ENCODE data around the gene MOGAT2.

MOGAT2 gene

DNA sequence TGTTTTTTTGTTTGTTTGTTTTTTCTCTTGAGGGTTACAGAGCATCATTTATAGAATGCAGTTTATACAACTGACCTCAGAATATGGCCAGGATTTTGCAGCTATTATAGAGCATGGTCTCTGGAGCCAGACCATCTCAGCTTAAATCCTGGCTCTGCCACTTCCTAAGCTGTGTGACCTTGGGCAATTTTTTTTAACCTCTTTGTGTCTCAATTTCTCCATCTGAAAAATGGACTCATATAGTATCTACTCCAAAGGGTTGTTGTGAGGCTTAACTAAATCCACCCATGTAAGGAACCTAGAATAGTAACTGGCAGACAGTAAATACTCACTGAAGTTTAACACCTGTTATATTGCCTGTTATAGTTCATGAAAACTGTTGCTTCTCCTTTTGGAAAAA, 42.6 kb downstream of the MOGAT2 start:
- no peak for DNase-seq

DNA sequence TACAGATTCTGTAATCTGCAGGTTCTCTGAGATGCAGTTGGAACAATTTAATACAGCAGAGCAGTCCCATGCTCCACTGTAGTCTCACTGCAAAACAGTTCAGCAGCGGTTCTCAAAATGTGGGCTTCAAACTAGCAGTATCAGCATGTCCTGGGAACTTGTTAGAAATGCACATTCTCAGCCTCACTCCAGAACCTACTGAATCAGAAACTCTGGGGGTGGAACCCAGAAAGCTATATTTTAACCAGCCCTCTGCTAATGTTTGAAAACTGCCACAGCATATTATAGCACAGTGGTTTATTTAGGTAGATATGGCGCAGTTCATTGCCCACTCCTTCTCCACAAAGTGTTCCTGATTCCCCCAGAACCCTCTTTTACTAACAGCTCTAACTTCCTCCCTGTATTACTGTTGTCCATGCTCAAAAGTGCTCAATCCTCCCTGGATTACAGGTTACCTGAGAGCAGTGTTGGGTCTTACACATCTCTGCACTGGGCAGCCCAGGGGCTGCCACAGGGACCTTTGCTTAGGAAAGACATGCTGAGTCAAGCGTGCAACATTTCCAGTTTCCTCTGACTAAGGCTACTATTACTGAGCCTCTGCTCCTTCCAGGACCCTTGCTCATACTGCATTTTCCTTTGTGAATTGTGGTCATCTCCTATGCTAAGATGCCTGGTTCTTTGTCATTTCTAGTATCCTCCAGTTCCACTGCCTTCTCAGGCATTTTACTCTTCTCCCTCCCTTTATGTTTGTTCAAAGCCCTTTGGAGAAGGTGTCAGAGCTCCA, 43.3 kb downstream of the MOGAT2 start:
- no peak for DNase-seq

DNA sequence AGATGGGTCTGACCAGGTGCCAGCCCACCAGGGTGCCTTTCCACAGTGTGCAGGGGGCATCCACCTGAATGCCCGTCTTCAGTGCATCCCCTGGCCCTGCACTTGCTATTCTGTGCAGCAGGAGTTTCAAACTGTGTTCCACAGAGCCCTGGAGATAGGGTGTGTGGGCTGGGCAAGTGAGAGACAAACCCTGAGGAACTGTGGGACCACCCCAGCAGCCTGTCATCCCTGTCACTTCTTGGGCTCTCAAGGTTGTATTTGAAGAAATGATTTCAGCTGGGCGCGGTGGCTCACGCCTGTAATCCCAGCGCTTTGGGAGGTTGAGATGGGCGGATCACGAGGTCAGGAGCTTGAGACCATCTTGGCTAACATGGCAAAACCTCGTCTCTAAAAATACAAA, 44.5 kb downstream of the MOGAT2 start:
- no peak for DNase-seq

DNA sequence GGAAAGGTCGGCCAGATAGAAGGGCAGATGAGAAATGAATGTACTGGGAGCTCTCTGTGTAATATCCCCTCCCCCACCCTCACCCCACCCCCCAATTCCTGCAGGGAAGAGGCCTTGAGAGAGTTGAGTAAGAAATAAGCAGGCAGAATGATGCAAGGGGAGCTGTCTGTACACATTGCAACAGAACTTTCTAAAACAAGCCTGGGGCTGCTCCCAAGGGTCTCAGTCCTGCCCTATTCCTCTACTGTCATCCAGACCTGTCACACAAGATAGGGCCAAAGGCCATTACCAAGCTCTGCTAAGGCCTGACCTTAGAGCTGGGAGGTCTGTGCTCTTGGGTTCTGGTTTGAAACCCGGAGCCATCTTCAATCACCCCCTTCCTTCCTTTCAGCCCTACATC, 45.2 kb downstream of the MOGAT2 start:
- no peak for DNase-seq

DNA sequence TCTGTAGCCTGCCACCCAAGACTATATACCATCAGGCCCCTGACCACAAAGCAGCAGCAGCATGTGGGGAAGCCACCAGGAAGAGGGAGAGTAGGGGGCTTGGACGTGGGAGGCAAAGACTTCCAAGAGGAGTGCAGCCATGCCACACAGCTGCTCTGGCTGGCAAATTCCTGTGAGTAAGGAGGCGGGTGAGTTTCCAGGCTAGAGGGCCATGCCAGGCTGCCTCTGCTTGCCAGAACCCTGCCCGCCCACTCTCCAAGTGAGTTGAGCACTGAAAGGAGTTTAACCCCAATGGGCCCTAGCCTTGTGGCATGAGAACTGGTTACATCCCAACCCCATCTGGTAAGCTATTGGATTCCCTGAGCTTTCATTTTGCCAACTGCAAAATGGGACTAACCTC, 46.2 kb downstream of the MOGAT2 start:
- no peak for DNase-seq

DNA sequence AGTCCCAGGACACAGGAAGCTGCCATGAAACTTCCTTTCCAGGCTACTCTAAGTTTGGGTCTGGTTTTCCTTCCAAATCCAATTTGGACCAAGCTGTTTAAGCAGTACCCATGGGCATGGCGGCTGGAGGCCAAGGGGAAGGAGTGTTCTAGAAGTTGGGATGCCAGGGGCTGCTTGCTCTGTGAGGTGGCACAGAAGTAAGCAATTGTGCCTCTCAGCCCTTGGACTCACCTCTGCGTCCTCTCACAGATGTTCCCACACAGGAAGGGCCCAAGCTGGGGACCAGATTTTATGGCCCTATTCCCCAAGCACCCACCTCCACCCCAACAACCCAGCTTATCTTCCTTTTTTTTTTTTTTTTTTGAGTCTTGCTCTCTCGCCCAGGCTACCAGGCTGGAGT, 47.5 kb downstream of the MOGAT2 start:
- DNase-seq: no peak

DNA sequence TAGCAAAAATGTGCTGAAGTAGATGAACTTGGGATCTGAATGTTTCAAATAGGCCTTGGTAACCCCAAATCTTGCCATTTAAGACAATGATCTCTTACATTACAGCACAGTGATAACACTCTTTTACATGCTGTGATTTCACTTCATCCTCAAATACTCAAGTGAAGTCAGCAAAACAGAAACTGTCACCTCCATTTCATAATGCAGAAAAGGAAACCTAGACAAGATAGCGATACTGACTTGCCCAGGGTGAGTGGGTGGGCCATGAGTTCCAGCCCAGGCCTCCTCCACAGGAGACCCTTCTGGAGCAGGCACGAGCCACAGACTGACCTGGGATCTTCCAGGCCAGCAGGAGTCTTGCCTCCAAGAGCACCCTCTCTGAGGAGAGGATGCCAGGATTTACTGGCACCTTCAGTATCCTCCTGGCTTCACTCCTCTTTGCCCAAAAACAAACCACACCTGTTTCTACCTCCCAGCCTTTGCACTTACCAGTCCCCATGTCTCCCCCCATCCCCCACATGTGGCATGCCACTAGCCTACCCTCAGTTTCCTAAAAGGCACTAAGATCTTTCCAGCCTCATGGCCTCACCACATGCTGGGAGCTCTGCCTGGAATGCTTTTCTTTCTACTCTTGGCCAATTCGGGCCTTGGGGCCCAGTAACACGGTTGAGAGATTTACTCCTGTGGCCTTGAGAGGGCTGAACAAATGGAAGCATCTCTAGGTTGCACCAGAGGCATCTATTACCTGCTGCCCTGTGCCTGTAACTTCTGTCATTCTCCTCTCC, 49.0 kb downstream of the MOGAT2 start:
- DNase-seq: no peak

DNA sequence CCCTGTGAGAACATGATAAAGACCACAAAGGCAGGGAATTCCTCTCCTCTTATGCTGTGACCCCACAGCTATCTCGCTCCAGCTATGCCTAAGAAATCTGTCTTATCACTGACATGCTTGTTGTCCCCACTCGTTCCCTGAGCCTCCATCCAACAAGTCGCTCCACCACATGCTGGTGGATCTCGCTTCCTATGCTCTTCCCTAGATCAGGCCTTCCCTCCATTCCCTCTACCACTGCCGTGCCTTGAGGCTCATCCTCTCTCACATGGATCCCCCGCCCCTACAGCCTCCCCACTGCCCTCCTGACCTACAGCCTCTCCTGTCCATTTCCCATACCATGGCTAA, 49.6 kb downstream of the MOGAT2 start:
- no peak for DNase-seq

DNA sequence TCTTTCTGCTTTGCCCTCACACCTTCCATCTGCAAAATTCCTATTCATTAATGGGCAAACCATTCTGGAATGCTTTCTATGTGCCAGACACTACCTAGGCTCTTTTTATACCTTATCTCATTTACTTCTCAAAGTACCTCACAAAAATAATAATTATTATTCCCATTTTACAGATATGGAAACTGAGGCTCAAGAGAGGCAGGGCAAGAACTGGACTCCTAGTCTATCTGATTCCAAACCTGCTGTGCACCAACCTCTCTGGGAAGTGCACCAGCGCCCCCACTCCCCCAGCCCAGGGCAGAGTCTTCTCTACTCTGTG, 50.1 kb downstream of the MOGAT2 start:
- DNase-seq: no peak

DNA sequence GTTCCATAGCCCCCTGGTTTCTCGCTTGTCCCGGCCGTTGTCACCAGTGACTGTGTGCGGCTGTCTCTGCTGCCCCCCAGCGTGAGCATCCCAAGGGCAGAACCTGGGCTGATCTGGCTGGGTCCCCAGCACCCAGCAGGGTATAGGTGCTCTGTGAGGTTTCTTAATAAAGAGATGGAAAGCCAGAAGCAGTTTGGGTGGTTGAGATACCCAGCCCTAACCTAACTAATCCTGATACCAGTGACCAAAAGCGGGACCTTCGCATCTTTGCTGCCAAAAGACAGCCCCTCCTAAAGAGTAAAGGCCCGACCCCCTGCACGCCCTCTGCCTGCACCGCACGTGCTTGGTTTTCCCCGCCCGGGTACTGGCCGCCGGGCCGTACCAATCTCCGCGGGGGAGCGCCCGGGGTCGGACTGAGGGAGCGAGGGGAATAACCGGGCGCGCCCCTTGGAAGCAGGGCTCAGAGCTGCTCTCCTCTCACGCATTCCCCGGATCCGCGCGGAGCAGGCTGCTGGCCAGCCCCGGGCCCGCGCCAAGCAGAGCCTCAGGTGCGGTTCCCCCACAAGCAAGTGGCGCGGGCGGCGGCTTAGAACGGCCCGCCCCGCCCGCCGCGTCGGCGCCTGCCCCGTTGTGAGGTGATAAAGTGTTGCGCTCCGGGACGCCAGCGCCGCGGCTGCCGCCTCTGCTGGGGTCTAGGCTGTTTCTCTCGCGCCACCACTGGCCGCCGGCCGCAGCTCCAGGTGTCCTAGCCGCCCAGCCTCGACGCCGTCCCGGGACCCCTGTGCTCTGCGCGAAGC, 50.7 kb downstream of the MOGAT2 start, which contains the start of gene DGAT2:
TSS of gene DGAT2 (plus strand) at position 667 of the 797 bp plus-strand sequence. CDS start 214 bp downstream, outside the sequence.
- peak in 6 of 14 donors; percentile 6 to 60 (median 46) for DNase-seq

DNA sequence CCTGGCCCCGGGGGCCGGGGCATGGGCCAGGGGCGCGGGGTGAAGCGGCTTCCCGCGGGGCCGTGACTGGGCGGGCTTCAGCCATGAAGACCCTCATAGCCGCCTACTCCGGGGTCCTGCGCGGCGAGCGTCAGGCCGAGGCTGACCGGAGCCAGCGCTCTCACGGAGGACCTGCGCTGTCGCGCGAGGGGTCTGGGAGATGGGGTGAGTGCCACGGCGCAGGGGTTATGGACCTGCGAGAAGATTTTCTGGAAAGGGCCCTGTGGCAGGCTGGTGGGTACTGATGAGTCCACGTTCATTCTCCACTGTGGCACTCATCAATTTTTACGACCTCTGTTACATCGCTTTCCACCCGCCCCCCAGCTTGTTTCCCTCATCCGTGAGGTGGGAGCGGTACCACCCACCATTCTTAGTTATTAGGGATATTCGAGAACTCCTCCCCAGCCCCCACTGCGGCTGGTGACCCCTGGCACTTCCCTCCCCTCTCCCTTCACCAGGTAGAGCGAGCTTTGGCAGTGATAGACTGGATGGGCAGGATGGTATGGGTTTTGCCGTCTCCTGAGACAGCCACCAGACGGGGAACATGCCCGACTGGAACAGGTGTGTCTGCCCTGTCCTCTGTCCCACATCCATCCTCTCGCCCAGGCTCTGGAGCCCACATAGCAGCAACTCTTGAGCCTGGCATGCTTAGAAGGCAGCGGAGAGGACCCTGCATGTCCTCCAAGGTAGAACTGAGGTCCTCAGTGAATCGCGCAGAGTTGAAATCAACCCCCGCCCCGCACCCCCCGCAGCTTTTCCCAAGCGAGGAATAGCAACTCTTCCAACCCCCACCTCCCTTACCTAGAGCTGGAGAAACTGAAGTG, 51.5 kb downstream of the MOGAT2 start:
- DNase-seq: no peak

DNA sequence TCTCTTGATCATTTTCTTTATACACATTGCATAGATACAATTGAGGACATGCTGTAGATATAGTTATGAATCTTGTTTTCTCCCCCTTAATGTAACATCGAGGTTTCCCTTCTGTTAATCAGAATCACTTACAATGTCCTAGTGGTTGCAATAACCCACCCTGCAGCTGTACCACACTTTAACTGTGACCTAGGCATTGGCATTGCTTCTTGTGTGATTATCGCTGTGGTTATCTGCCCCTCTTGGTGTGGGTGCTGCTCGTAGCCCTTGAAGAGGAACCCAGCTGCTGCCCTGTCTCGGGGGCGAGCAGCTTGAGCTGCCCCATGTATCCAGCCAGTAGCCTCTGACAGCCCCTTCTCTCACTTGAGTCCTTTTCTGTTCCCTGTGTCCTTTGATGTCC, 52.5 kb downstream of the MOGAT2 start:
- no peak for DNase-seq

DNA sequence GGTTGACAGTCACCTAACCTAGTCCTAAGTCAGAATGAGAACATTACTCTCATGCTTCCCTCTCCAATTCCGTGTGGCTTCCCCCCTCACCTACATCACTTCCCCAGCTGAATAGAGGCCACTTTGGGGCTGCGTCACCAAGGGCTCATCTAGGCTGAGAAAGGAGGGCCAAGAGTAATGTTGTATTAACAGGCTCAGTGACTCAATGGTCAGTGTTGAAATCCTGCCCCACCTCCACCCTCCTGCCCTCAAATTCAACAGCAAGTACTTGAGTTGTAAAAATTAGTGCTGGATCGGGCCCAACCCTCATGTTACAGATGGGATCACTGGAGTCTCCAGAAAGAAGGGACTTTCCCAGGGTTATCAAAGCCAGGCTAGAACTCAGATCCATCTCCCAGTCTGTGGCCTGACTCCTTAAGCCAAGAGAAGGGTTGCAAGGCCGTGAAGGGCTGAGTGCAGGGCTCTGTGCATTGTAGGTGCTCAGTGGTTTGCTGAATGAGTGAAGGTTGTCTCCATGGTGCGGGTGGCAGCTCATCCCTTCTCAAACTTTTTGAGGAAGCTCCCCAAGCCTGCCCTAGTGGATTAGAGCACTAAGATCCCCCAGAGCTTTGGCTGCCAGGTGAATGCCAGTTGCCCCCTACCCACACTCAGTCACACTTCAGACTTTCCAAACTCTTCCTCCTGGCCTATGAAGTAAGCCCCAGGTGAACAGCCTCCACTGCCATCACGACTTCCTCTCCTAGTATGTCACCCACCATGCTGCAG, 54.2 kb downstream of the MOGAT2 start:
- no peak for DNase-seq

DNA sequence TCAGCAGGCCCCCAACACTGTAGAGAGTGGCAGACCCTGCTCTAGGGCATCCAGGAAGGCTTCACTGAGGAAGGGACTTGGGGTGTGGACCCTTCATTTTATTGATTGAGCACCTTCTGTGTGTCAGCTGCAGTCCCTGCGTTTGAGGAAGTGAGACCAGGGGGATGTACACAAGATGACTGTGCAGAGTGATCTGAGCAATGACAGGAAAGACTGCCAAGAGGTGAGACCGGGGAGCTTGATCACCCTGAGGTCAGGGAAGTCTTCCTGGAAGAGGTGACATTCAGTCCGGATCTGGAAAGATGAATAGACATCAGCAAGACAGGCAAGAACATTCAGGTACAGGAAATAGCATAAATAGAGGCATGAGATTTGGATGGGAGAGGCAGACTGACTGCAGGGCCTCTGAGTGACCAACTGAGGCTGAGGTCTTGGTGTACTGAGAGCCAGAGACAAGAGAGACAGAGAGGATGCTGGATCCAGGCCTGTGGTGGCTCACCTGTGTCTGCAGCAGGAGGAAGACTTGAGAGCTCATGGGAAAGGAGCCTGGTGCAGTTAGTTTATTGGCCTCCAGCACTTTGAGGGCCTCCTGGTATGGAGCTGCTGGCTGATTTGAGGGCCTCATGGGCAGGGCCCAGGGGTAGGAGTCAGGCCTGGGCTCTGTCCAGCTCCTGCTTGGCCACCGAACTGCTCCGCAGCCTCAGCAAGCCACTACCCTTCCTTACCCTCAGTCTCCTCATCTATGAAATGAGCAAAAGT, 56.1 kb downstream of the MOGAT2 start:
- DNase-seq: no peak

DNA sequence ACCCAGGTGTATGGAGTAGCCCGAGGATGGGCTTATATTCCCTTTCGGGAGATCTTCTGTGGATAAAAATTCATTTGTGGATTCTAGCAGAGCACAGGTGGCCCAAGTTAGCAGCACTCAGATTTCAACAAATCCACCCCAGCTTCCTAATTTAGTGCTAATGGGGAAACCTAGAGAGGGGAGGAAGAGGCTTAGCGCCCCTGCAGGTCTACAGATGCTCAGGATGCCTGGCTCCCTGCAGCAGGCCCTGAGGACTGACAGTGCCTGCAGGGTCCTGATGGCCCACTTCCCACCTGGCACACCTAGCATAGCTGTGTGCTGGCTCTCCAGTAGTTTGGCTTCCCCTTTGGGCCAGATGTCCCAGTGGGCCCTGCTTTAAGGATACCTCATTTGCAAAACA, 57.4 kb downstream of the MOGAT2 start:
- DNase-seq: no peak

DNA sequence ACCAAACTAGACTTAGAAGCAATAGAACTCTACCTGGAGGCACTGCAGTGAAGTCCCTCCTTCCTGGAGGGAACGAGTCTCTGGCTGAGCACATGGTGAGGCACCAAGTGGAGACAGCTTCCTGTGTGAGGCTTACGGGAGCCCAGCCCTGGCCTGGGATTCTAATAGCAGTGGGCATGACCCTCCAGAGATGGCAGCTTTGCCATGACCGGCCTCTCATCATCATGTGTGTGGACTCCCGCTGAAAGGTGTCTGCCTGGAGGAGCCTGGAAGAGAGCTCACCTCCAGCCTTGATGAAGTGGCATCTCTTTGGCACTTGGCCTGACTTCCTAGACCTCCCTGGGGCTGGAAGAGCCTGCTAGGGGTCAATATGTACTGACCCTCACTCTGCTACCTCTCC, 58.9 kb downstream of the MOGAT2 start:
- no peak for DNase-seq

DNA sequence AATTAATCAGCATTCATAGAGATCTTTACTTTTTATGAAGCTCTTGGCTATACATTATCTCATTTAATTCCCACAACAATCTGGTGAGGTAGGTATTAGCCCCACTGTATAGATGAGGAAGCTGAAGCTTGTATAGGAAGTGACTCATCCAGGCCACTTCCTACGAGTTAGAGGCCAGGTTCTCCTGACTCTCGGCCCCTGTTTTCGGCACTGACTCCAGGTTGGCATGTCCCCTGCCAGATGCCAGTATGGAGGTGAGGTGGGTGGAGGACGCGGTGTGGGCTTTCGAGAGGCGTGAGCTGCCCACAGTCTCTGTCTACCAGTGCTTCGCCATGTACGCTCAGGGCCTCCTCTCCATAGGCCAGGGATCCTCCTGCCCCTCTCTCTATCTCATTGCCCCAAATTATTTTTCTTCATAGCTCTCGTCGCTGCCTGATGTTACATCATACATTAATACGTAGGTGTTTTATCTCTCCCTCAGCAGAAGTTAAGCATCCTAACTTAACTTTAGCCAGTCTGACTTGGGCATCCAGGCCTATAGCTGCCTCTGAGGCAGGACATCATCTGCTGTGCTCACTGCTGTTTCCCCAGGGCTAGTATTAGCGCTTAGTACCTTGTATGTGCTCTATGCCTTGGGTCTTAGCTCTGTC, 59.9 kb downstream of the MOGAT2 start:
- DNase-seq: no peak

DNA sequence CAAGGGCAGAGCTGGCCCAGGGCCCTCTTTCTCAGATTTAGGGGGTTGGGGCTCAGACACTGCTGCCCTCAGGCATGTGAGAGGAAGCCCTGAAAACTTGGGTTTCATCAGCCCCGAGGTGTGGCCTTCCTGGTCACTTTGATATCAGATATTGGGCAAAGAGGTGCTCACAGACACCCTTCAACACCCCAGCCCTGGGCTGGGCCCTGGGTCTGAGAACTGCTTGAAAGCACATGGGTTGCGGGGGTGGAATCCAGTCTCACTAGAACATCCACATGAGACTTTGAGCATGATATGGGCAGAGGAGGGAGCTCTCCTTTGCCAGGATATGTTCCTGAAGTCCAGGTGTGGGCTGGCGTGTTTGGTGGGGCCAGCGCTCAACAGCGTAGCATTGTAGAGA, 61.3 kb downstream of the MOGAT2 start:
- no peak for DNase-seq

DNA sequence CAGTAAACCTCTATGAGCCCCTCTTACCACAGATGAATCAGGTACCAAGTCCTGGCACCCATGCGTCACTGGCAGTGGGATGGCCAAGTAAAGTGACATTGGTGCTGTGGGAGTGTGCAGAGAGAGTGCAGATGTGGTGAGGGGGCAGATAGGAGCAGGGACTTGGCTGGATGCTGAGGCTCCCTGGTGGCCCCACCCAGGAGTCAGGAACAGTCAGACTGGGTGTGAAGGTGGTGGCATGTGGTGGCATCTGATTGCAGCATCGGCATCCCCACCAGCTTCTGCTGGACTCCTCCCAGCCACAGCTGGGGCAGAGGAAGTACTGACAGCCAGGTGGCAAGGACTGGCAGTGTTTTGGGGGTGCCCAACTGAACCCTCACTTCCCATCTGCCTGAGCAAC, 62.3 kb downstream of the MOGAT2 start:
- DNase-seq: no peak

DNA sequence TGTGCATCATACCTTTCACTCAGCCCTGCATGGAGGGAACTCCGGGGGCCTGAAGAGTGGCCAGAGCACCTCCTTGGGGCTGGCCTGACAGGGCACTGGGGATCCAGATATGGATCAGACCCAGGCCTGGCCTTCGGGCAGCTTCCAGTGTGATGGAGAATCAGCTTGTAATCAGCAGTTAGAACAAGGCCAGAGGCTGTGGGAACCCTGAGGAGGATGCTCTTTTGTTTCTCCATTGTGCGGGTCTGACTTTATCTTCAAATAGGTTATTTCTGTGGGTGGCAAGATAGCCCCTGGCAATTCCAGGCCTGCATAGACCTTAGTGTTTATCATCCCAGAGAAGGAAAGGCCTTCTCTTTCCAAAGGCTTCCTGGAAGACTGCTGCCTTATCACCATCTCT, 63.2 kb downstream of the MOGAT2 start:
- DNase-seq: no peak

Measured in C1 segment of cervical spinal cord (tissue), 14 donors.